DND-41 (cell line): ENCODE results near the gene DCLK1.

Experiments used
- ATAC-seq: fragments of 200-7000 bp; cut with Tn5 transposase; 3 replicates; pipeline ENCODE4 v1.9.1; 2021; ENCODE audit warnings: low read depth; ENCODE audit not compliant: insufficient read depth
- DNase-seq: peaks from one replicate; pipeline ENCODE4 v3.0.0-alpha.2; 2020
- H2AFZ ChIP-seq: 2 replicates; pipeline ENCODE4 v1.6.0; 2012; ENCODE audit warnings: low read depth, low read length
- H3K27ac ChIP-seq: 2 replicates; pipeline ENCODE4 v1.5.1; 2012; ENCODE audit warnings: low read length, inconsistent platforms
- H3K27me3 ChIP-seq: fragments of 200-600 bp; sonication (generic); 2 replicates; pipeline ENCODE4 v1.6.0; 2012; ENCODE audit warnings: low read length, mild to moderate bottlenecking, inconsistent platforms; ENCODE audit not compliant: insufficient read depth, poor library complexity
- H3K36me3 ChIP-seq: 2 replicates; pipeline ENCODE4 v1.5.1; 2012; ENCODE audit warnings: low read length, inconsistent platforms; ENCODE audit not compliant: insufficient read depth
- H3K4me1 ChIP-seq: 2 replicates; pipeline ENCODE4 v1.5.1; 2012; ENCODE audit warnings: mild to moderate bottlenecking, low read length; ENCODE audit not compliant: insufficient read depth
- H3K4me2 ChIP-seq: 2 replicates; pipeline ENCODE4 v1.6.0; 2012; ENCODE audit warnings: mild to moderate bottlenecking, moderate library complexity, low read length, inconsistent platforms; ENCODE audit not compliant: insufficient read depth
- H3K4me3 ChIP-seq, 2 experiments: fragments of 200-600 bp in 1 of 2; shearing (Covaris generic) in 1 of 2; 2 replicates each; pipeline ENCODE4 v1.5.1; 2012 to 2016; ENCODE audit warnings: inconsistent platforms in 2 of 2, low read length in 2 of 2, mild to moderate bottlenecking in 2 of 2, low read depth in 1 of 2, moderate library complexity in 1 of 2
- H3K79me2 ChIP-seq: 2 replicates; pipeline ENCODE4 v1.6.0; 2012; ENCODE audit warnings: low read length, inconsistent platforms; ENCODE audit not compliant: insufficient read depth
- H3K9ac ChIP-seq: 2 replicates; pipeline ENCODE4 v1.6.0; 2012; ENCODE audit warnings: low read depth, mild to moderate bottlenecking, inconsistent platforms, low read length, moderate library complexity
- H3K9me3 ChIP-seq: 2 replicates; pipeline ENCODE4 v1.5.1; 2012; ENCODE audit warnings: low read length, moderate library complexity, mild to moderate bottlenecking, inconsistent platforms; ENCODE audit not compliant: insufficient read depth, severe bottlenecking
- H4K20me1 ChIP-seq: 2 replicates; pipeline ENCODE4 v1.6.0; 2012; ENCODE audit warnings: low read length; ENCODE audit not compliant: insufficient read depth
- CTCF ChIP-seq: IDR thresholded peaks from 2 replicates; pipeline ENCODE4 v1.5.1; 2012; ENCODE audit warnings: borderline replicate concordance, low read length, moderate library complexity, mild to moderate bottlenecking; ENCODE audit not compliant: poor library complexity, severe bottlenecking; ENCODE audit errors: extremely low read depth
- EZH2 ChIP-seq: IDR thresholded peaks from 3 replicates; pipeline ENCODE4 v1.6.1; 2012; ENCODE audit warnings: borderline replicate concordance, low read depth, mild to moderate bottlenecking, moderate library complexity, low read length, inconsistent platforms; ENCODE audit not compliant: severe bottlenecking

Gene DCLK1

GRCh38 chr13:35797244-35797643, 333.9 kb downstream of the DCLK1 start:
- Histone ChIP-seq H3K4me3 (no peak overlapping the region), H4K20me1 (no peaks in the 10 kb centered on the region), H3K9ac (no peak overlapping the region), H3K27me3 (no peaks in the 10 kb centered on the region), H3K9me3 (no peaks in the 10 kb centered on the region), H3K27ac (no peak overlapping the region), H3K79me2 (no peaks in the 10 kb centered on the region), H3K4me1 (no peaks in the 10 kb centered on the region), H2AFZ (no peak overlapping the region), H3K36me3 (no peaks in the 10 kb centered on the region), H3K4me2 (no peak overlapping the region)
- TF ChIP-seq EZH2 (no peak), CTCF (no peak)
- DNase-seq = no peak
- no peak for ATAC-seq

- DNase-seq = no peak
These were observed 334.6 kb downstream of the DCLK1 start for GRCh38 chr13:35796623-35797022.

GRCh38 chr13:35794734-35795389, 336.3 kb downstream of the DCLK1 start:
- H3K36me3 ChIP-seq = no peaks in the 10 kb centered on the region
- no peak overlapping the region for H3K4me2 ChIP-seq
- H3K79me2 ChIP-seq = no peaks in the 10 kb centered on the region
- no peak overlapping the region for H2AFZ ChIP-seq
- TF ChIP-seq EZH2 = no peak
- no peak for TF ChIP-seq CTCF
- DNase-seq (no peak), ATAC-seq (no peak)
- no peak overlapping the region for H3K9ac ChIP-seq
- no peaks in the 10 kb centered on the region for H4K20me1 ChIP-seq
- no peak overlapping the region for H3K27ac ChIP-seq
- H3K9me3 ChIP-seq = no peaks in the 10 kb centered on the region
- H3K4me1 ChIP-seq = no peaks in the 10 kb centered on the region
- no peaks in the 10 kb centered on the region for H3K27me3 ChIP-seq
- H3K4me3 ChIP-seq = no peak overlapping the region

More at GRCh38 chr13:35796623-35797022, 334.6 kb downstream of the DCLK1 start:
- no peak for ATAC-seq
- H3K79me2 ChIP-seq = no peaks in the 10 kb centered on the region
- H2AFZ ChIP-seq = no peak overlapping the region
- no peak overlapping the region for H3K9ac ChIP-seq
- H3K4me2 ChIP-seq = no peak overlapping the region
- H3K9me3 ChIP-seq = no peaks in the 10 kb centered on the region
- no peaks in the 10 kb centered on the region for H3K27me3 ChIP-seq
- H4K20me1 ChIP-seq = no peaks in the 10 kb centered on the region
- TF ChIP-seq EZH2 (no peak), CTCF (no peak)
- H3K27ac ChIP-seq = no peak overlapping the region
- H3K36me3 ChIP-seq = no peaks in the 10 kb centered on the region
- H3K4me3 ChIP-seq = no peak overlapping the region
- no peaks in the 10 kb centered on the region for H3K4me1 ChIP-seq
